Nucleus accumbens (tissue), 56 donors: ENCODE data around the gene GJD2.

ENCODE experiments used
- DNase-seq, 56 donors: peaks; one replicate each; lab custom pipeline; 2025; lab: John Stamatoyannopoulos, UW

The GJD2 gene

DNA sequence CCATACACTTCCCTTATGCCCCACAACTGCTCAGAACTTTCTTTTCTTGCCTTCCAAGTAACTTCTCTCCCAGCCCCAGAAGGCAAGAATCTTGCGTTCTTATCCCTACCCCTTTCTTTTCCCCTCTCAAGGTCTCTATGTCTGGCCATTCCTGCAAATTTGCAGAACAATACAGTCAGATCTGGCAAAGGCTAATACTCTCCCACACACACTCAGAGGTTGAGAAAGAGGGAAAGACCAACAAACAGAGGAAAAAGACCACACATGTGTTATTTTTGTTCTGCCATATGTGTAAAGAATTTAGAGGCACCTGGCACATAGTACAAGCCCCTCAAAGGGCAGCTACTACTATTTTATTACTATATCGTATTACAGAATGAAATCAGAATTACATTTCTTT is 25.7 kb downstream of the GJD2 start:
- no peak for DNase-seq

DNA sequence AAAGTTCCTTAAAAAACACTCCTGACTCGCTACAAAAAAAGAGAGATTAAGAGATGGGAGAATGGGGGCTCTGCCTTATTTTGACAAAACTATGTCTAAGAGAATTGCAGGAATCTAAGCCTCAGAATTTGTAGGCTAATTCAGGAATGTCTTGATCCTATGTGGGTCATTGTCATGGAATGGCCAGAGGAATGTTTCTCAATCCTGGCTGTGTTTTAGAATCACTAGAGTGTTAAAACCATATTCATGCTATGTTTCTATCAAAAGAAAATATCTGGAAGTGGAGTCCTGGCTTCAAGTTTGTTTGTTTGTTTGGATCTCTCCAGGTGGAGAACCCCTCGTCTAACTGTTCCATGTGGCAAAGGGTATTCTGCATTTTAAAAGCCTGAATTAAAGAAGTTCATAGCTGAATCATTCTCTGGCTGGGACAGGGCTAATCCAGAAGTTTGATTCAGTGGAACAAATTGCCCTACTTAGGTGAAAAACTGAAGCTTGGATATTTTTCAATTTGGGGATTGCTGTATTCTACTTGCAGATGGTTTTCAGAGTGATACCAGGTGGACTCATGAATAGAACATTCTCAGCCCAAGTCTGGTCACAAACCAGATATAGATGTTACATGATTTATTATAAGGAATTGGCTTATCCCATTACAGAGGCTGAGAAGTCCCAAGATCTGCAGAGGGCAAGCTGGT is 28.2 kb downstream of the GJD2 start:
- no peak for DNase-seq

DNA sequence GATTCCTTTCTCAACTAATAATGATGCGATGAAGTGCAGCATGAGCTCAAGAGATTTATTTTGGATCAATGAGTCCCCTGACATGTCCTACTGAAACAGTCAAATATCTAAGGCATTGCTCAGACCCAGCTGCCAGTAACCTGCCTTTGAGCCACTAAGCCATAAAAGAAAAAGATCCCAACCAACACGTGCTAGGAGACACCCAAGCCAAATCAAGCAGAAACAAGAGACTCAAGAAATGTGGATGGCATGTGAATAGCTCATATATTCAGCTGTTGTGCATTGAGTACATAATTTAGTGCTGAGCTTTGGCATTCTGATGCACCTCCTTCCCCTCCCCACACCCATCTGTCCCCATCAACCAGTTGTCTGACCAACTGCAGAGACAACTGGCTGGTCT is 29.2 kb downstream of the GJD2 start:
- DNase-seq: no peak

DNA sequence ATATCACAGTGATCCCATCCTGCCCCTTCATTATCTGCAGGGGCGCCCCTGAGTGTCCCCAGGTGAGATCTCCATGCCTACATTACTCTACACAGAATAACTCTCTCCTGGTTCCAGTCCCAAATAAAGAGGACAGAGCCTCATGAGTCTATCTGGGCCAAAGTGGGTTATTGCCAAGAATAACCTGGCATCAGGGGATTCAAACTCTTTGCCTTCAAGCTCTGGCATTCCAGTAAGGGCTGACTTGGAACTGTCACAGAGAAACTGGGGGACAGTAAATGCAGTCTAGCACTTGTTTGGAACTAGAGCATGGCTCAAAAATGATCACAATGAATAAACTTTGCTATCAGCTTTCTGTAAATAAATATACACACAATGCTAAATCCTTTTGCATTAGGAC is 30.3 kb downstream of the GJD2 start:
- DNase-seq: no peak

DNA sequence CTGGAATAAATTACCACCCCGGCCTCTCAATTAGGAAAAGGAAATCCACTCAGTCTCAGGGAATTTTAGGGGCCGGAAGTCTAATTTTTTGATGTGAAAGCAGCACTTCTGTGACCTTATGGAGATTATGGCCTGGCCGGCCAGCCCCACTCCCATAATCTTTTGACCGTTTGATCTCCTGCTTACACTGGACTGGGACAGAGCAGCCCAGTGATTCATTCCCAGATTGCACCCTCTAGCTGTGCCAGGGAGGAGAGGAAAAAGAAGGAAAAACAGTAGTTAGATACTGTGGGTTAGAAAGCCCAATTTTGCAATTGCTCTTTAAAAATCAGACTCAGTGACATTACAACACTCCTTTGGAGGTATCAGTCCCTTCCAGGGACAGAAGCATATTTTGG is 32.4 kb downstream of the GJD2 start:
- peak in 16 of 56 donors; percentile 1 to 53 (median 19) for DNase-seq

DNA sequence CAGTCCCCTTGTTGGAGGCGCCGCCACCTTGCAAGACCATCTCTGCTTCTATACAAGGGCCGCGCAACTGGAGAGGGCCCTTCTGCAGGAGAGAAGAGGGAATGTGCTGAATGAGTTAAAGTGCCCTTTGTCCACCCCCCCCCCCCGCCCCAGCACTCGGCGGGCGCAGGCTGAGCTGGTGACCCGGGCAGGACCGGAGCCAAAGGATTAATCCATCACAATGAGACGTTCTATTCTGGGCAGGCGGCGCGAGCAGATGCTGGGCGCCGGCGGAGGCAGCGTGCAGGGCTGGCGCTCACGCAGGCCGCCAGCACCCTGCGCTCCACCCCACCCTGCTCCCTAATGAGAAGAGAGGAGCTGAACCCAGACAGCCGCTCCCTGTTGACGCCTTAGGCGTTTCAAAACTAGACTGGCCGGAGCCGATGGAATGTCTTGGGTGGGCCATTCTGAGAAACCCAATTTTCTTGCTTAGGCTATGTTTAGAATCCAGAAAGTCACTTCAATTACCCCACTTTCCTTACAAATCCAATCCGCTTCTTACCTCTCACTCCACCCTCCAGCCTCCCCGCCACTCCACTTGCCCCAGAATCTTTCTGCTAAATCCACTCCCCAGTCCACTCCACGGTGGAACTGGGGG is 32.9 kb downstream of the GJD2 start:
- peak in 50 of 56 donors; percentile 4 to 83 (median 44) for DNase-seq

DNA sequence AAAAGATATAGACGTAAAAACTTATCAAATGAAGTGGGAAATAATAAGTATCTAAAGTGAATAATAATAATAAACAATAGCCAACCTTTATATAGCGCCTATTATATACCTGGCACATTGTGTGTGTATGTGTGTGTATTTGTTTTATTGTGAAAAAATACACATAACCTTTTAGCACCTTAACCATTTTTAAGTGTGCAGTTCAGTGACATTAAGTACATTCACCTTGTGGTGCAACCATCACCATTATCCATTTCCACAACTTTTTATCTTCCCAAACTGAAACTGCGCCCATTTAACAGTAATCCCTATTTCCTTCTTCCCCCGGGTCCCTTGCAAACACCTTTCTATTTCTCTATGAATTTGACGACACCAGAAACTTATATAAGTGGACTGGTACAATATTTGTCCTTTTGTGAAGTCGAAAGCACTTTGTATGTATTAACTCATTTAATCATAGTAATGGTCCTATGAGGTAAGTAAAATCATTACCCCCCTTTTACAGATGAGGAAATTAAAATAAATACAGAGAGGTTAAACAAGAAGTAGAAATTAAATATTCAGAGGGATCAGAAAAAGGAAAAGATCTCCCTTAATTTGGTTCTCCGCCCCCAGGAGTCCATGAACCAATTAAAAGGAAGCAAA is 33.5 kb downstream of the GJD2 start:
- no peak for DNase-seq

DNA sequence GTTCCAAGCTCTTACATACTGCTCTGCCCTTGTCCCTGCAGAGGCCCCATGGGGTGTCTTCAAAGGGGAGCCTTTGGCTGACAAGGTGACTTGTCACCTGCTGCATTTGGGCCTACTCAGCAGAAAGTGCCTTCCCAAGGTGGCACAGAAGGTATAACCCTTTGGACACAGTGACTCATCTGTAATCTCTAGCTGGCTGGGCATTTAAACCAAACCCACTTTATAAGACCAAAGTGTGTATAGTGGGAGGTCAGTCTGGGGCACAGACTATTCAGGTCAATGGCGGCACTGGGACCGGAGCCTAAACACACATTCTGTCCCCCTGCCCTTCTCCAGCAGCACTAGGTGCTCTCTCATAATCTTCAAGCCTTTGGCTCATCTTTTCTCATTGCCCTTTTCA is 35.1 kb downstream of the GJD2 start:
- no peak for DNase-seq

DNA sequence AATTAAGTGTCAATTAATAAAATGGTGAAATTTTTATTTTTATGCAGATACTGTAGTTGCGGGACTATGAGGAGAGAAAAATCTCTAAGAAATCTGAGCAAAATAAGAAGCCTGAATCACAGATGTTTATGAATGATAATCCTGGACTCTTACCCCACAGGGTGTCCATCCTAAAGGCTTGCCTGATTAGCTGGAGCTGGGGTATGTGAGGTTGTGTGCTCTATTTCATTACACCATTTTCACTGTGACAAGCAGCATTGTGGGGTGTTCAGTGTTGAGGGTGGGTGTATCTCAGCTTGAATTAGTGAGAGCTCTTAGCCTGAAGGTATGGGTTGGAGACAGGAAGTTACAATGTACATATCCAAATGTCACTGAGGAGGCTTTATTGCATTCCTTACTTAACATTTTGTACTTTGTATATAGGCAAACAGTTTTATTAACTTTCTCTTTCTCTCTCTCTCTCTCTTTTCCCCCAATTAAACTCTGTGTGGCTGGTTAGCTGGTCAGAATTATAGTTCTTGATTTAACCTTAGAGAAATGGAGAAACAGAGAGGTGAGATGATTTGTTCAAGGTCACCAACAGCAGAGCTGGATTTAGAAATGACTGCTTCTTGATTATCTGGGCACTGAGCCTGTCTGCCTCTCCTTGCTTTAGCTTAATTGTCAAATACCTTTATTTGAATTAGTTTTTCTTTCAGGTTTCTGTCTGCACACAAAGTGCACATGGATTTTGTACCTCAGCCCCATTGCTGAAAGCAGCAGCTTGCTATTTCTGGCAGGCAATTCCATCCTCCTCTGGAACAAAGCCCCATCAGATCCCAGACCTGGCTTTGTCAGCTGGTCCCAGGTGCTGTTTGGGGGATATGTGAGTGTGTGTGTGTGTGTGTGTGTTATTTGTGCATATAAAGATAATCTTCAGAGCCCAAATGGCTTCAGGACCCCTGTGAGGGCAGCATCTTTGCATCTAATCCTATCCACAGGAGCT is 35.8 kb downstream of the GJD2 start:
- no peak for DNase-seq

DNA sequence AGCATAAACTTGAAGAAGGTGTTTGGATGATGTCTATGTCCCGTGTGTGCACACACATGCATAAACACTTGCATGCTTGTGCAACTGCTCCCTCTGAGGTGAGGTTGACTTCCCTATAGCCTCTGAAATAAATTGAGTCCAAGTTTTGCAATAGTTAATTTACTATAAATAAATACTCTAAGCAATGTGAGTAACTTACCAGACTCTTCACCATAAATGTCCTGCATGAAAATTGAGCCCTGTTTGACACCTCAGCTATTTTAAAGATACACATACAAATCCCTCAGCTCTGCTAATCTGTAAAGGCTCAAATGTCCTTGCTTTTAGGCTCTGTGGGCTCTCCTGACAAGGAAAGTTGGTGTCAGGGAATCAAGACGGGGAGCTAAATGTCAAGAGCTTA is 37.1 kb downstream of the GJD2 start:
- no peak for DNase-seq

DNA sequence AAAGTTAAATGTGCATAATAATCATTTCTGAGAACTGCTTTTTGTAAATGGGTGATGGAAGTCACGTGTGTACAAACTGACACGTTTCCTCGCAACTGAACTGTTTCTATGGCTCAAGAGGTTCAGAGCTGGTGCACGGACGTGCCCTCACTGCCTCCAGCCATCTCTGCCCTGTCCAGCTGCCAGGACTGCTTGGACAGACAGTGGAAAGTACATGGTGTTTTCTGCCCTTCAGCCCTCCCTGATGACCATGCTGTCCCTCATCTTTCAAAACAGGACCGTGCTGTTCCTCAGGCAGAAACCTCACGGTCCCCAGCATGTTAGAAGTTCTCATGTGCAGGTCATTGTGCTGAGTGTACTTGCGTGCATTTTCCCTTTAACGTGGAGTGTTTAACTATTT is 38.7 kb downstream of the GJD2 start:
- DNase-seq: no peak

DNA sequence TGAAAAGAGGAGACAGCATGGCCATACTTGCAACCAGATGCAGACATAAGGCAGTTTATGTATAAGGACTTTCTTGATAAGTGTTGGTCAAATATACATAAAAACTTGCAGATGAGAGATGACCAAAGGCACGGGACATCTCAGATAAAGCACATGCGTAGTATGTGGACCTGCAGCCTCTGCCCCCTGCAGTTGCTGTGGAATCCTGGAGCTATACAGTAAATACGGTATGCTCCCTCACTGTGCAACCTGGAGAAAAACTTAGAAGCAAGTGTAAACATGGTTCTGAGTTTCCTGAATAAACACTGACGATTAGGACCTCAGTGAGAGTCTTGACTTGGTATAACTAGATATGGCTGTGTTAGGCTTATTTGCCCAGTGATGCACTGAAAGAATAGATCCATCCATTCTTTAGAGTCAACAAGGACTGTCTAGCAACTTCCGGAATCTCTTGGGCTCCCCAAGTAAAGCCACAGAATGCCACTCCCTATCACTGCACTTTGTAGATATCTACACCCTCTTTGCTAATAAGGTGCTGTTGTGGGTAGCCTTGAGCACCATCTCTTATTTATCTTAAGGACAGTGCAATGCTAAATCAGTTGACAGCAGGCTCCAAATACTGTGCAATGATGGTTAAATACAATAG is 40.2 kb downstream of the GJD2 start:
- DNase-seq: no peak

DNA sequence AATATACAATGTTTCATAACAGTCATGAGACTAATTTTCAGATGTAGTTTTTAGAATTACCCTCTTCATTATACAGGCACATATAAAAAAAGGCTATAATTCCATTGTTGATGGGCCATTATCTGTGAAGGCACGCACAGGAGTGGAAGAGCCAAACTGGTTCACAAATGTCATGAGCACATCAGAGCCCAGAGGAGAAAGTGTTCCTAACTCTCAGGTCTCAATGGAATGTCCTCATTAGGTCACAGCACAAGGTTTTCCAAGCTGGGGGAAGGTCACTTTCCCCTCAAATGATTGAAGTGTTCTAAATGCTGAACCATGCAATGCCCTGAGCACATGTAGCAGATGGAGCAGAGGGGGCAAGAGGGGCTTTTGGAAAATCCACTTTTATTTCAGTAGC is 41.2 kb downstream of the GJD2 start:
- no peak for DNase-seq

DNA sequence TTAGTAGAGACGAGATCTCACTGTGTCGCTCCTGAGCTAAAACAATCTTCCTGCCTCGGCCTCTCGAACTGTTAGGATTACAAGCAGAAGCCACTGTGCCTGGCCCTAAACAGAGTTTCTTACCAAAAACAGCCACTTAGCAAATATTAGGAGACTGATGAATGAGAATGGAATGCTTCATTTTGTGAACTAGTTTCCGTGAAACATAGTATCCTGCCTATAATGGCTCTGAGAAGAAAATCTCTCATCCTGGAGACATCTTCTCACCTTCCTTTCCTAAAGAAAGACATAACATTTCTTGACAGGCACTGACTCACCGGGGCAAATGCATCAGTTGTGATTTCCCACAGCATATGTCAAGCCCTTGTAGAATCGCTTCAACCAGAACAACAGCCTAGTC is 44.9 kb downstream of the GJD2 start:
- no peak for DNase-seq

DNA sequence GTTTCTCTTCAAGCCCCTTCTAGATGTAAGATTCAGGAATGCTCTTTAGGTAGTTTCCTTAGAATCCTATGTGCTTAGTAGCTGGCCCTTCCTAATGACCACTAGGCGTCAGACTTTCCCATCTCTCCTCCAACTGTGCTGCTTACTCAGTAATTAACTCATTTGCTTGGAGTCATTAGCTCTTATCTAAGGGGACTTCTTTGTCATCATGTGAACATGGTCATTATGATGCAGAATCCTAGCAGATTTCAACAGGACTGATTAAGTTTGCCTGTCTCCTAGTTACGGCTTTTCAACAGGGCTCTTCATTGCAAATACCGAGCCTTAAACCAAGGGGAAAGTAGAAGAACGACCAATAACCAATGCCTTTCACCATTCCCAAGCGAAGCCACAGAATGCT is 46.4 kb downstream of the GJD2 start:
- peak in 14 of 56 donors; percentile 1 to 40 (median 8) for DNase-seq

DNA sequence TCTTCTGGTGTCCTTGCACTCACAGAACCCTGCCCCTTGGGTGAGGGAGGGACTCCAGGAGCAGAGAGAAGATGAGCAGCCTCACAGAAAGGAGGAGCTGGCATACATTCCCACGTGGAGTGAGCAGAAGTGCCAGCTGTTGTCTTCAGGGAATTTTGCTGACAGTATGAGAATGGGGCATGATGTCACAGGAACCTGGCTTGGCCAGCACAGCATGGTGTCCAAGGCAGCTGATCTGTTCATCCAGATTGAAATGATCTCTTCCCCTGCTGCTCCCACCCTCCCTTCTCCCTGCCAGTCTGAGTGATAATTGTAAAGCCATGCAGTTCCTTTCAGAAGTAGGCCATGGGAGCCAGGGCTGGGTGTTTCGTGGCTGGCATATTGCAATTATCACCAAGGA is 53.3 kb downstream of the GJD2 start:
- no peak for DNase-seq
